ENCODE measurements around the gene UPP2.

GRCh38 chr2:158120664-158121641 is 19.3 kb downstream of the UPP2 start:
- TF ChIP-seq CTCF (conservative IDR thresholded peaks at IDR 0.05; ENCODE audit: low read length) (no peak), EZH2phosphoT487 (IDR thresholded peaks at IDR 0.05; ENCODE audit: borderline replicate concordance, low read depth, low read length) (no peak)

Measured in OCI-LY7 (cell line).